Gastrocnemius medialis (tissue), 4 donors: ENCODE measurements around the gene ZC2HC1B. TPM values are rescaled to one million over a fixed set of nuclear protein-coding genes. Genes with fewer than 3 reads are reported as not detected.

Experiments
- ATAC-seq, 2 donors: fragments of 150-250 bp; one replicate each; pipeline ENCODE4 v1.9.1; 2016
- DNase-seq, 2 donors: peaks; one replicate each; pipeline ENCODE4 v3.0.0-alpha.2; 2019
- H3K27ac ChIP-seq, 4 donors: fragments of 200-600 bp; sonication (generic); 1 replicate in 1 of 4; 2 replicates in 3 of 4; pipeline ENCODE4 v1.5.1; 2016 to 2018; ENCODE audit warnings: mild to moderate bottlenecking in 2 of 4, moderate library complexity in 1 of 4
- H3K27me3 ChIP-seq, 3 donors: fragments of 200-600 bp; sonication (generic) in 2 of 3; 1 replicate in 1 of 3; 2 replicates in 2 of 3; pipeline versions ENCODE4 v1.5.1 to v1.6.0; 2016 to 2019; ENCODE audit warnings: mild to moderate bottlenecking in 1 of 3, moderate library complexity in 1 of 3
- H3K36me3 ChIP-seq, 2 donors: fragments of 200-600 bp; sonication (generic) in 1 of 2; one replicate each; pipeline ENCODE4 v1.5.1; 2017 to 2018
- H3K4me1 ChIP-seq, 2 donors: fragments of 200-600 bp; sonication (generic) in 1 of 2; one replicate each; pipeline ENCODE4 v1.5.1; 2016 to 2017; ENCODE audit warnings: mild to moderate bottlenecking in 2 of 2
- H3K4me3 ChIP-seq, 4 donors: fragments of 200-600 bp; sonication (generic) in 3 of 4; 1 replicate in 1 of 4; 2 replicates in 3 of 4; pipeline ENCODE4 v1.5.1; 2016 to 2019; ENCODE audit warnings: mild to moderate bottlenecking in 2 of 4
- H3K9me3 ChIP-seq, 3 donors: fragments of 200-600 bp; sonication (generic) in 2 of 3; 1 replicate in 1 of 3; 2 replicates in 2 of 3; pipeline ENCODE4 v1.5.1; 2016 to 2019
- CTCF ChIP-seq, 5 experiments: fragments of 450-650 bp in 3 of 5; fragments of 200-600 bp in 2 of 5; sonication (generic) in 2 of 5; IDR thresholded peaks in 4 of 5; conservative IDR thresholded peaks in 1 of 5; 1 replicate in 4 of 5; 2 replicates in 1 of 5; pipeline ENCODE4 v1.5.1; 2016 to 2019; ENCODE audit warnings: antibody characterized with exemption in 5 of 5, mild to moderate bottlenecking in 3 of 5, moderate library complexity in 3 of 5
- POLR2A ChIP-seq, 2 donors: fragments of 450-650 bp; IDR thresholded peaks; one replicate each; pipeline ENCODE4 v1.6.1; 2017; ENCODE audit warnings: antibody characterized with exemption in 2 of 2, mild to moderate bottlenecking in 2 of 2, moderate library complexity in 2 of 2
- in situ Hi-C, 4 donors: fragments of 200-750 bp; cut with MboI; loops; one replicate each; pipeline versions ENCODE4 v1.15.0 to v1.8.0; 2017; ENCODE audit warnings: low sequenced_read_pairs in 4 of 4
- intact Hi-C: fragments of 100-400 bp; cut with DNase I; formaldehyde crosslinking; loops from one replicate; pipeline ENCODE4 v1.15.1; 2023; ENCODE audit warnings: low total_unique reads
- total RNA-seq, 4 donors: library from RNA; depleted of rRNA; stranded (reverse); fragments of >200 nt; gene quantifications; one replicate each; pipeline versions ENCODE4 v1.1.0 to v1.2.3, GENCODE V29; 2016

ZC2HC1B gene
- total RNA-seq, 4 donors from 2014 or later: not detected

GRCh38 chr6:143982968-143983367, 118.7 kb downstream of the ZC2HC1B start:
- TF ChIP-seq CTCF (IDR thresholded peaks at IDR 0.05 in 4 of 5, conservative IDR thresholded peaks at IDR 0.05 in 1 of 5): no peak
- TF ChIP-seq POLR2A (IDR thresholded peaks at IDR 0.05): no peak
- ATAC-seq (no peak), DNase-seq (no peak)
- H3K9me3 ChIP-seq: no peaks in the 10 kb centered on the region
- no peaks in the 10 kb centered on the region for H3K4me1 ChIP-seq
- in situ Hi-C loops (no loop called here), intact Hi-C loops (no loop called here)
- H3K4me3 ChIP-seq: no peak overlapping the region
- H3K27me3 ChIP-seq: no peaks in the 10 kb centered on the region
- no peaks in the 10 kb centered on the region for H3K36me3 ChIP-seq
- no peak overlapping the region for H3K27ac ChIP-seq

- H3K4me3 ChIP-seq: no peak overlapping the region
- no peaks in the 10 kb centered on the region for H3K4me1 ChIP-seq
- H3K9me3 ChIP-seq: no peaks in the 10 kb centered on the region
- no peak for ATAC-seq
- in situ Hi-C loops (no loop called here), intact Hi-C loops (no loop called here)
- no peak for DNase-seq
- TF ChIP-seq POLR2A (IDR thresholded peaks at IDR 0.05): no peak
- TF ChIP-seq CTCF (IDR thresholded peaks at IDR 0.05 in 4 of 5, conservative IDR thresholded peaks at IDR 0.05 in 1 of 5): no peak
- H3K36me3 ChIP-seq: no peaks in the 10 kb centered on the region
- H3K27ac ChIP-seq: no peak overlapping the region
- no peaks in the 10 kb centered on the region for H3K27me3 ChIP-seq
Observed at GRCh38 chr6:143984666-143985065, 120.4 kb downstream of the ZC2HC1B start.

- Histone ChIP-seq H3K27me3 (no peaks in the 10 kb centered on the region), H3K36me3 (no peaks in the 10 kb centered on the region), H3K9me3 (no peaks in the 10 kb centered on the region), H3K27ac (no peak overlapping the region), H3K4me3 (no peak overlapping the region), H3K4me1 (no peaks in the 10 kb centered on the region)
- no peak for ATAC-seq
- no peak for TF ChIP-seq POLR2A (IDR thresholded peaks at IDR 0.05)
- DNase-seq: no peak
- intact Hi-C loops: no loop called here
- in situ Hi-C loops: no loop called here
Observed at GRCh38 chr6:143986463-143987065, 122.3 kb downstream of the ZC2HC1B start.

Other genes with a start within 250 kb of the ZC2HC1B start
- 10 to 100 TPM; 25.4 to 31.8 (median 26.1) TPM for gene PHACTR2, start 186.5 kb upstream of the ZC2HC1B start, total RNA-seq
- gene LTV1, start 21.1 kb upstream of the ZC2HC1B start, total RNA-seq: 10 to 100 TPM; 13.0 to 25.6 (median 18.5) TPM
- 10 to 100 TPM in 1 of 4 donors, 1 to 10 TPM in 3; 2.4 to 10.9 (median 3.8) TPM for gene PLAGL1, start 143.8 kb downstream of the ZC2HC1B start, total RNA-seq
- gene SF3B5, start 231.1 kb downstream of the ZC2HC1B start, total RNA-seq: 100 to 1,000 TPM; 168 to 188 (median 186) TPM